Heart left ventricle (tissue), 13 donors: Measurements from ENCODE around the gene CYP1B1.

Experiments used
- POLR2A ChIP-seq, 2 donors: fragments of 450-650 bp; IDR thresholded peaks; one replicate each; pipeline ENCODE4 v1.6.1; 2017; ENCODE audit warnings: antibody characterized with exemption in 2 of 2, mild to moderate bottlenecking in 2 of 2, moderate library complexity in 2 of 2
- TF ChIP-seq, protein P1 (sequence below), 12 donors: fragments of 200-600 bp; sonication (generic) in 4 of 12; IDR thresholded peaks; one replicate each; pipeline versions ENCODE4 v1.5.0 to v1.8.0; 2018 to 2022; ENCODE audit warnings: antibody characterized with exemption in 12 of 12, mild to moderate bottlenecking in 5 of 12
- donor health status: ischemic (EF 13 %, LVEDD 7.1; RV severe dilation, severe dysfunction).
- donor health status: DM: no; HTN: yes; CAD: no.
- donor health status: DM: no; HTN: no; CAD: no.
- donor health status: ischemic (EF 25% LVEDD 6.9; RV normal size, moderate dysfunction).
- donor health status: ischemic (EF 25% LVEDD 5.7; RV mildly dilated, moderate dysfunction).
- donor health status: ischemic (EF 35%, LVEDD 5.7; RV mildly dilated, moderate dysfunction).
- donor health status: nonischemic (EF 11% LVEDD 7.7; RV severe dilation, severe dysfunction).
- donor health status: DM: yes; HTN: yes; CAD: no.
- donor health status: PGD.
- donor health status: ischemic (EF 29% LVEDD 5.4; RV normal size, mild dysfunction).
- donor health status: nonischemic (EF 23%, LVEDD 6.1; RV moderate dilation, normal function).

DNA sequence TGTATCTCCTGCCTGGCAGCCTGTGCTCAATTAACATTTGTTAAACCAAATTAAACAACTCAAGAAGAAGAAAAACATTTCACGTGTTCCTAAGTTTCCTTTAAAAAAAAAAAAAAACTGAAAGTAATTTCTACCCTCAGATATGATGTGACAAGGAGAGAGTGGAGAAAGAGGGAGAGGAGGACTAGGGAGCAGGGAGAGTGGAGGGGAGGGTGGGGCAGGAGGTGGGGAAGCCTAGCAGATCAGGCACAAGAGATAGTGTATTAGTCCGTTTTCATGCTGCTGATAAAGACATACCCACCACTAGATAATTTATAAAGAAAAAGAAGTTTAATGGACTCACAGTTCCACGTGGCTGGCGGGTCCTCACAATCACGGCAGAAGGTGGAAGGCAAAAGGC lies 46.4 kb downstream of the CYP1B1 start:
- TF ChIP-seq, protein P1, sequence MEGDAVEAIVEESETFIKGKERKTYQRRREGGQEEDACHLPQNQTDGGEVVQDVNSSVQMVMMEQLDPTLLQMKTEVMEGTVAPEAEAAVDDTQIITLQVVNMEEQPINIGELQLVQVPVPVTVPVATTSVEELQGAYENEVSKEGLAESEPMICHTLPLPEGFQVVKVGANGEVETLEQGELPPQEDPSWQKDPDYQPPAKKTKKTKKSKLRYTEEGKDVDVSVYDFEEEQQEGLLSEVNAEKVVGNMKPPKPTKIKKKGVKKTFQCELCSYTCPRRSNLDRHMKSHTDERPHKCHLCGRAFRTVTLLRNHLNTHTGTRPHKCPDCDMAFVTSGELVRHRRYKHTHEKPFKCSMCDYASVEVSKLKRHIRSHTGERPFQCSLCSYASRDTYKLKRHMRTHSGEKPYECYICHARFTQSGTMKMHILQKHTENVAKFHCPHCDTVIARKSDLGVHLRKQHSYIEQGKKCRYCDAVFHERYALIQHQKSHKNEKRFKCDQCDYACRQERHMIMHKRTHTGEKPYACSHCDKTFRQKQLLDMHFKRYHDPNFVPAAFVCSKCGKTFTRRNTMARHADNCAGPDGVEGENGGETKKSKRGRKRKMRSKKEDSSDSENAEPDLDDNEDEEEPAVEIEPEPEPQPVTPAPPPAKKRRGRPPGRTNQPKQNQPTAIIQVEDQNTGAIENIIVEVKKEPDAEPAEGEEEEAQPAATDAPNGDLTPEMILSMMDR (IDR thresholded peaks at IDR 0.05) = no peak
- TF ChIP-seq POLR2A (IDR thresholded peaks at IDR 0.05) = no peak
